HT1080 (cell line): Measurements from ENCODE around the gene FHOD1. TPM values are rescaled to one million over a fixed set of nuclear protein-coding genes. Genes with fewer than 3 reads are reported as not detected.

Experiments used
- DNase-seq: peaks from one replicate; pipeline ENCODE4 v3.0.0-alpha.2; 2015; ENCODE audit warnings: low read depth
- polyA plus RNA-seq, 2 experiments: library from polyadenylated mRNA; depleted of rRNA; stranded (reverse); fragments of >200 nt; gene quantifications; 2 replicates each; pipeline ENCODE4 v1.2.3, GENCODE V29; 2015
- total RNA-seq: library from RNA; depleted of rRNA; stranded (reverse); fragments of >200 nt; shearing (Covaris generic); gene quantifications from 2 replicates; pipeline ENCODE4 v1.2.3, GENCODE V29; 2014; rRNA removed

Gene FHOD1
- 54.8 and 65.1 TPM in 2 replicates for total RNA-seq
- polyA plus RNA-seq (2015; cell fraction: cytosol; rRNA removed), result 27.5 and 27.9 TPM in 2 replicates
- polyA plus RNA-seq (2015; cell fraction: nucleus; rRNA removed), result 140 and 161 TPM in 2 replicates

- DNase-seq, result peak; percentile 91
These were observed at the start of gene FHOD1 for GRCh38 chr16:67247192-67248072. FHOD1 (minus strand) TSS chr16:67247481; CDS start chr16:67247410, 71 bp downstream.

DNA sequence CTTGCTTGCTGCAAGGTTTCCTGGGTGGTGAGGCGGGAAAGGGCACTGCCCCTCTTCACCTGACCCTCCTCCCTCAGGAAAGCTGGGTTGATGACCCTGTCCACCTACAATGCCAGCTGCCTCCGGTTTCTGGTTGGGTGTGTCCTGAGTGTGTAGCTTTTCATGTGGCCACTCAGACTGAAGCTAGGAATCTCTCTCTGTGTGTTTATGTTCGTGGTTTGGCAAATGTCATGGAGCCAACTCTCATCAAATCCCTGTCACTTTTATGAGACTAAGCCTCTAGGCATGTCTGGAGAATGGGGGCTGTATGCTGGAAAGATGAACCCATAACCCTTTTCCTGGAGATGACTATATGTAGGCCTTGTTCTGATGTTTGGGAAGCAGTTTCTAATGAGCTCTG lies 49.1 kb upstream of the FHOD1 start:
- peak; percentile 50 for DNase-seq

DNA sequence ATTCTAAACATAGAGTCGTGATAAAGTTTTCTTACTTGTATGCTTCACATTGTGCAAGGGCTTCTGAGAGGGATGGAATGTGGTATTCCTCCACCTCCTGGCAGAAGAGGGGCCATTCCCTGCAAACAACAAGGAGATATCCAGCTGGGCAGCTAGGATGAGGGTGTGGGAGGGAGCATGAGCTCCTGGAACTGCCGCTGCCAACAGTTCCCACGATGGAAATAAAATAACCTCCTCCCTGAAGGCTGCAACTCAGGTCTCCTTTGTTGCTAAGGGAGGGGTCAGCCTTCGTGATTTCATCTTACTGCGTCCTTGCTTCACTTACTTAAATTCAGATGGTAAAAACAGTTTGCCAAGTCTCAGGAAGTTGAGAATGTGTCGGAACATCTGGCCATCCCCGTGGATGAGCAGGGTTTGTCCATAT lies 47.7 kb upstream of the FHOD1 start:
- DNase-seq, result no peak

DNA sequence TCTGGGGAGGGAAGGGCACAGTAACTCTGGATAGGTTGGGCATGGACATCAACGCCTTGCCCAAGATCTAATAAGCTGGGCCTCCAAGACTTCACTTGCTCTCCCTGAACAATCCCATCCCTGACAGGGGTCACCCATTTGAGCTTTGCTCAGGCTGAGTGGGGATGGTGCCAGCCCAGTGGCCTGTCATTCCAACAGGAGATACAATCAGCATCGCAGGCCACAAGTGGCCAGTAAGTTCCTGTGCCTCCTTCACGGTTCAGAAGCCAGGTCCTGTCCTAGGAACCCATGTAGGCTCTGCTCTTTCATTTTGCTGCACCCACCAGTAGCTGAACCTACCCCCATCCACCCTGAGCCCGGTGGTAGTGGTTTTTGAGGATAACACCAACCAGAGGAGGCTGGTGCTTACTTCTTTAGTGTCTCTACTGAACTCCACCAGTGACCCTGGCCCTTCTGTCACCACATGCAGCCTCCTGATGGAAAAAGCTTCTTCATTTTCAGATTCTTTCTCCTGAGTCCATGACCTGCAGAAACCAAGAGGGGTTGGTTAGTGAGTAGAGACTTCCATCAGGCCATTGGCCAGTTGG lies 47.0 kb upstream of the FHOD1 start:
- no peak for DNase-seq

DNA sequence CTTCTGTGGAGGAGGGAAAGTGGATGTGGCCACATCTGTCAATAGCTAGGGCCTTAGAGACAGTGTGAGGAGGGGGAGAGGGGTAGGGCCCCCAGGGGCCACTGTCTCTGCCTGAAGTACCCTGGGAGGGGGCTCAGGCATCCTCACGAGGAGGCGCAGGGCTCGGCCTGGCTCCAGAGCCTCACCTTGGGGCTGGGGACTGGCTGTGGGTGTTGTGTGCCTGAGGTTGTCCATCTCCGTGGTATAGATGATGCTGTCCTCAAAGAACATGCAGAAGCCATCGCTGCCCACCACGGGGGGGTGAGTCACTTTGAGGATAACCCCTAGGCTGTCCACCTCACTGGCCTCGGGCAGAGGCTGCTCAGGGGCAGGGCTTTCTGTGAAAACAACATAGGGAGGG lies 44.2 kb upstream of the FHOD1 start:
- DNase-seq, result no peak

DNA sequence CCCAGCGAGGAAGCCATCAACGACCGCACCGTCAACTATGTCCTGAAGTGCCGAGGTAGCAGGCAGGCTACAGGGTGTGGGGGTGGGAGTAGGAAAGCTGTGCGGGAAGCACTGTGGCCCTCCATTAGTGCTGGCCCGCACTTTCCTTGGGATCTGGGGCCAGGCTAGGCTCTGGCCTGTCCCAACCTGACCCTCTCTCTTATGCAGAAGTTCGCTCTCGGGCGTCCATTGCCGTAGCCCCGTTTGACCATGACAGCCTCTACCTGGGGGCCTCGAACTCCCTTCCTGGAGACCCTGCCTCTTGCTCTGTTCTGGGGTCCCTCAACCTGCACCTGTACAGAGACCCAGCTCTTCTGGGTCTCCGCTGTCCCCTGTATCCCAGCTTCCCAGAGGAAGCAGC lies 40.7 kb upstream of the FHOD1 start:
- DNase-seq, result no peak

GRCh38 chr16:67286441-67287235 lies 39.4 kb upstream of the FHOD1 start:
- DNase-seq, result no peak

GRCh38 chr16:67284699-67285646 lies 37.7 kb upstream of the FHOD1 start:
- peak; percentile 57 for DNase-seq

DNA sequence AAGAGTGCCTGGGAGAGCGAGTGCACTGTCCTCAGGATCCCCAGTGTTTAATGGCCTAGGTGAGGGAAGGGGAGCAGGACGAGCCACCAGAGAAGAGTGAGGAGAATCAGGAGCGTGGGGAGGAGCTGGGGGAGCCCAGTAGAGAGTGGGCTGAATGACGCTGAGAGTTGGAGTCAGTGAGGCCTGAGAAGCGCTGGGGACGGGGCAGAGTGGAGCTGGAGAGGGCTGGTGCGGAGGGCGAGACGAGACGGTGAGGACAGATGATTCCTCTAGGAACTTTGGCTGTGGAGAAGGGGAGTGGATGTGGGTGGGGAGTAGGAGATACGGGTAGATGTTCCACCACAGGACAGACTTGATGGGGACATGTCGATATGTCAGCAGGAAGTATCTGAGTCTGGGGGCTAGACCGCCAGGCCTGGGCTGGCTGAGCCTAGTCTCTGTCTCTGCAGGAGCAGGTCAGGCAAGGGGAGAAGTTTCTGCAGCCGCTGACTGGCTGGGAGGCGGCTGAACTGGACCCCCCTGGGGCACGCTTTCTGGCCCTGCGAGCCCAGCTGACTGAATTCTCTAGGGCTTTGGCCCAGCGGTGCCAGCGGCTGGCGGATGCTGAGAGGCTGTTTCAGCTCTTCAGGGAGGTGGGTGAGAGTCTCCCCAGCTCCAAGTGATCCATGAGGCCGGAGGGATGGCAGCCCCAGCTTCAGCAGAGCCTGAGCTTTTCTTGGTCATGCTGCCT lies 36.7 kb upstream of the FHOD1 start:
- DNase-seq, result no peak

DNA sequence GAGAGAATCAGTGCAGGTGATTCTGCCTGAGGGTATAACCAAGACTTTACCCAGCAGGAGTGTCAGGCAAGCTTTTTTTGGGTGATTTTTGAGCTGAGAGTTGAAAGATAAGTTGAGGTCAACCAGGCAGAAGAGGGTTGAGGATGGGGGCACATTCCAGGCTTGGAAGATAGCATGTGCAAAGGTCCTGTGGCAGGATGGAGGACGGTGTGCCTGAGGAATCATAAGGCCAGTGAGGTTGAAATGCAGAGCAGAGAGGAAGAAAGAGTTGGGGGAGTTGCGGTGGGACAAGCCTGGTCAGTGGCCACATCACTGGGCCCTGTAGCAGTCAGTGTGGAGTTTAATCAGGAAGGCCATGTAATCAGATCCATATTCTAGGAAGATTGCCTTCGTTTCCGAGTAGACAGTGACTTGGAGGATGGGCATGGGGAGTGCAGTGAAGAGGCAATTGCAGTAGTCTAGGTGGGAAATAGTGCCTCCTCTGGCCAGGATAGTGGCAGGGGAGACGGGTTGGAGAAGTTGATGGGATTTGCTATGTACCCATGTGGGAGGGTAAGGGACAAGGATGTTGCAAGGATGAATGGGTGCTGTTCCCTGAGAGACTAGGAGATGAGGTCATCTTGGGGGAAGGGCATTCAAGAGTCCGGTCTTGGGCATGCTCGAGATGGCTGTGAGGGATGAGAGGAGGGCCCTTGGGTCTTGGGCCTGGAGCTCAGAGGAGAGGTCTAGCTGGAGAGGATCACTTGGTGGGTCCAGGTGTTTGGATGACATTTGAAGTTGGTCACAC lies 36.0 kb upstream of the FHOD1 start:
- peak; percentile 42 for DNase-seq

- DNase-seq, result no peak
These were observed 35.1 kb upstream of the FHOD1 start for GRCh38 chr16:67282447-67282805.

GRCh38 chr16:67281536-67282446 lies 34.5 kb upstream of the FHOD1 start:
- DNase-seq, result no peak

DNA sequence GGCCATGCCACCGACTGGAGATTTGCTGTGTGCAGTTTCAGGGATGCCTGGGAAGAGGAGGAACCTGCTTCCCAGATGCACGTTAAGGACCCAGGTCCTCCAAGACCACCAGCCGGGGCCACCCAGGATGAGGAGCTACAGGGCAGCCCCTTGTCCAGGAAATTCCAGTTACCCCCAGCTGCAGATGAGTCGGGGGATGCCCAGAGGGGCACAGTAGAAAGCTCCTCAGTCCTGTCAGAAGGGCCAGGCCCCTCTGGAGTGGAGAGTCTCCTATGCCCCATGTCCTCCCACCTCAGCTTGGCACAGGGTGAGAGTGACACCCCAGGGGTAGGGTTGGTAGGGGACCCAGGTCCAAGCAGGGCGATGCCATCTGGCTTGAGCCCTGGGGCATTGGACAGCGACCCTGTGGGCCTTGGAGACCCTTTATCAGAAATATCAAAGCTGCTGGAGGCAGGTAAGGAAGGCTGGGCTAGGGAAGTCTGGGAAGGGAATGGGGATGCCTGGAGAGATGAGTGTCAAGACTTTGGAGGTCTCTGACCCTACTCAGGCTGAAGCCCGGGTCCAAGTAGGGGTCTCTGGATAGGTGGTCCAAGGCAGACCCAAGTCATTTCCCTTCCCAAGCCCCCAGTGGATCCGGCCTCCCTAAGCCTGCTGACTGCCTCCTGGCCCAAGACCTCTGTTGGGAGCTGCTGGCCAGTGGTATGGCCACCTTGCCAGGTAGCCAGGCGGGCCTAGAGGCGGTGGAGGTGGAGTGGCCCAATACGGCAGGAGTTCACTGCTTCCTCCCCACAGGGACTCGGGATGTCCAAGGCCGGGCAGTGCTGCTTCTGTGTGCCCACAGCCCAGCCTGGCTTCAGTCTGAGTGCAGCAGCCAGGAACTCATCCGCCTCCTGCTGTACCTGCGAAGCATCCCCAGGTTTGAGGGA lies 33.1 kb upstream of the FHOD1 start:
- no peak for DNase-seq

DNA sequence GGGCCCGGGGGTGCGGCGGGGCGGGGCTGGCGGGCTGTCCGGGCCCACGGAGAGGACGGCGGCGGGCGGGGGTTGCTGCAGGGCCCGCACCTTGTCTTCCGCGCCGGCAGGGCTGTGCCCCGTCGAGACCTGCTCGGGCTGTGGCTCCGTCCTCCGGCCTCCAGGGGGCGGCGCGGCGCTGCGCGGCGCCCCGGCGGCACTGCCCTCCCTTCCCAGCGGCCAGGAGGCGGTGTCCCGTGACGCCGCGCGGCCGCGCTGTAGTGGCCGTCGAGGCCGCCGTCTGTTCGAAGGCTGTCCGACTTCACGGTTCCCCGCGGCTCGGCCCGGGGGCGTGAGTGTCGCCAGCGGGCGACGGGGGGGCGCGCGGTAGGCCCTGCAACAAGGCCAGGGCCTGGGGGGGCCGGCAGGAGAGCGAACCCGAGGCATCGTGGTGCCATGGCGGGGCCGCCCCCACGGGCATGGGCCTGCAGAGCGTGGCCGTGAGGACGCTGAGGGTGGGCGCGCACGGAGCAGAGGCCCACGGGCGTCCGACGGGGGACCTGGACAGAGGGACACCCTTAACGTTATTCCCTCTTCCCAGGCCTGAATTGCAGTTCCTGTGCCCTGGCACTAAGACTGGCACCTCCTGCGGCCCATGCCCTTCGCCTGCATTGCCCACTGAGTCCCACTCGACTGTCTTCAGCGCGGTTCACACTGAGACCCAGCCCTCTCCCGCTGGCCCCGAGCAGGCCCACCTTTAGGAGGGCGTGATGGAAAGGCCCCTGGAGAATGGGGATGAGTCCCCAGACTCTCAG lies 32.2 kb upstream of the FHOD1 start, which contains the start of gene PLEKHG4:
Gene PLEKHG4 (plus strand): TSS at position 237 of the 794 bp plus-strand sequence. CDS start 513 bp downstream, at position 750.
- no peak for DNase-seq

DNA sequence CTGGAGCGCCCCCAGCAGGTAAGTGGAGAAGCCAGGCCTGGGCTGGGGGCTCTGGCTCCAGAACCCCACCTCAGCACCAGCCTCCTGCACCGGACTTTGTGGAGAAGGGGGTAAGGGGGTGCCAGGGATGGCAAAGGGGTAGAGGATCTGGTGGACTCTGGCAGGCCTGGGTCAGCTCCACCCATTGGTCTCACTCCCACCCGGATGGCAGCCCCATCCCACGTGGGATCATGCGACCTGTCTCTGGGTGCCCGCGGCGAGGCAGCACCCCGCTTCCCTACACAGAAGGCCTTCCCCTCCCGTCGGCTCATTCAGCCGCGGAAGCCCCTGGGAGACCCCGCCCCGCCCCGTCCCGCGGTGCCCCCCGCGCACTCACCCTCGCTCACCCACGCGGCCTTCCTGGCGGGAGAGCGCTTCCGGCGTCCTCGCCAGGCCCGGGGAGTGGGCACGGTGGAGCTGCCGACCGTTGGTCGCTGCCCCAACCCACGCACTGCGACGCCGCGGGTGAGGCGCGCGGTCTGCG lies 31.6 kb upstream of the FHOD1 start:
- DNase-seq, result no peak
